HCEC 1CT (cell line): ENCODE measurements around the gene TANC1.
"Not testable (repeated sequence)": the region's sequence is repeated elsewhere in the genome, so short reads cannot be mapped to it uniquely, and the experiment has no call there.

Experiments
- DNase-seq: peaks from one replicate; pipeline ENCODE4 v3.0.0-alpha.2; 2017

Gene TANC1

DNA sequence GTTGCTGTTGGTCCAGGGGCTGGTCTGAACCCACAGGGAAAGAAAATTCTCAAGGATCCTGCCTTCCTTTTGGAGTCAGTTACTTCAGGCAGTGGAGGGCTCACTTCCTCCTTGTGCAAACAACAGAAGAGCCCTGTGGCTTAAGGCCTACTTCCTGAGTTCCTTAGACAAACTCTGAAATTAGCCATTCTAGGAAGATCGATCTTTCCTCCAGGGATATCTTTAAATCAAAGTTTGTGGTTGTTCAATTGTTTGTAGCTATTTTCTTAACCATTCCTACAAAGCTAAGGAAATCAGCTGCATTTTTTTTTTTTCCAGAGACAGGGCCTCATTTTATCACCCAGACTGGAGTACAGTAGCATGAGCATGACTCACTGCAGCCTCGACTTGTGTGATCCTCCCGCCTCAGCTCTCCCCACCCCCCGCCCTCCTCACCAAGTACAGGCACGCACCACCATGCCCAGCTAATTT is 156.0 kb downstream of the TANC1 start:
- peak; percentile 82 for DNase-seq

GRCh38 chr2:159124931-159125467 is 156.6 kb downstream of the TANC1 start:
- no peak for DNase-seq

DNA sequence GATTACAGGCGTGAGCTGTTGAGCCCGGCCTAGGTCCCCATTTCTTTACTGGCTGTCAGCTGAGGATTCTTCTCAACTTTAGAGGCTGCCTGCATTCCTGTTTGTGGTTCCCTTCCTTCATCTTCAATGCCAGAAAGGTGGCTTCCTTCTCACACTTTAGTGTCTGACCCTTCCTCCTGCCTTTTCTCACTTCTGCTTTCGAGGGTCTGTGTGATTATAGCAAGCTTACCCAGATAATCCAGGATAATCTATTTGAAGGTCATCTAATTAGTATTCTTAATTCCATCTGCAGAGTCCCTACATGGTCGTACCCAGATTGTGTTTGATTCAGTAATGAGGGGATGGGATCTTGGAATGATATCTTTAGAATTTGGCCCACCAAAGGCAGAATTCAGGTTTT is 157.4 kb downstream of the TANC1 start:
- no peak for DNase-seq

DNA sequence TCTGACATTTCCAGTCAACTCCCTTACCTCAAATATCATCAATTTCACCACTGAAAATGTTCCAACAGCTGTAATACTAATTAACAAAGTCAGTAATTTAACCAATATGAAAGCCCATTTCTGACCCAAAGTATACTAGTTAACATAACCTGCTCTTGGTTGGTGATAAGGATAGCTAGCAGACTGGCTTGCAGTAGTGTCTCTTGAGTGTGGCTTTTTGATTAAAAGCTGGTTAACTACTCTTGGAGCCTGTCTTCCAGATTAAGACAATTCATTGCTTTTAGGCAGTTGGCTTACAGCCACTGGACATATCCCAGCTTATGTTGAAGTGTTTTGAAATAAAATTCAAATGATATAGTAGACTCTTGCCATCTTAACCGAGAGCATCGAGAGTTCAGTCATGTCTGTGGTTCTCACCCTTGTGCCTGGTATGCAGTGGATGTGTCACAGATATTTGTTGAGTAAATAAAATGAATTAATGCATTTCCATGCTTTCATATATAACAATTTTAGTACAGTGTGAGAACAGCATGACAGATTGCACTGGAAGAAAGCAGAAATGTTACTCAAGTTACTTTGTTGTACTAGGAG is 158.1 kb downstream of the TANC1 start:
- DNase-seq = peak; percentile 75

GRCh38 chr2:159128191-159128590 is 159.8 kb downstream of the TANC1 start:
- no peak for DNase-seq

GRCh38 chr2:159129269-159129668 is 160.8 kb downstream of the TANC1 start:
- no peak for DNase-seq

DNA sequence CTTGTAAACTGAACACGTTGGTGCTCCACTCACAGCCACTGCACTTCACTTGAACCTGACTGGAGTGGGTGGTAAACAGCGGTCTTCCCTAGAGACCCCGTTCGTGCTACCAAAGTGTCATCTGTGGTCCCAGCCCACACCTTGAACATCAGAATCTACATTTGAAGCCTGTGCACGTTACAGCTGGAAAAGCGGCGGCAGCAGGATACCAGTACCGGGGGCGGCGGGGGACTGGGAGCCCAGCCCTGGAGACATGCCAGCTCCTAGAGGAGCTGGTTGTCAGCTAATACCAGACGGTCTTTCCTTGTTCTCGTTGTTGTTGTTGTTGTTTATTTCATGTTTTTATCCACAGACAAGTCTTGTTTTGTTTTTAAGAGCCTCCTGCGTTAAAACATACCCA is 161.4 kb downstream of the TANC1 start:
- no peak for DNase-seq

GRCh38 chr2:159130302-159130701 is 161.9 kb downstream of the TANC1 start:
- DNase-seq = no peak

GRCh38 chr2:159131267-159131913 is 162.9 kb downstream of the TANC1 start:
- no peak for DNase-seq

DNA sequence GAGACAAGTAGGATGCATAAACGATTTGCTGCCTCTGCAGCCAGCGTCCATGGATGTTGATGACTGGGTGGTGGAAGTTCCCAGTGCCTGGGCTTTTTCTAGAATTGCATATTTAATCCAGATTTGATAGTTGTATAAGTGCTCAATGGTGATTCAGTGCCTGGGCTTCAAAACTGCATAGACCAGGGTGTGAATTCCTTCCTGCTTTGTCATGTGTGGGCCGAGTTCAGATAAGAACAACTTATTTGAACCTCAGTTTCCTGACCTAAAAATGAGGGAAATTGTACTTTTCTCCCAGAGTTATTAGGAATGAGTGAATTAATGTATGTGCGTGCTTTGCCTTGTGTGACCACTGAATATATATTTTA is 163.5 kb downstream of the TANC1 start:
- DNase-seq = peak; percentile 93

DNA sequence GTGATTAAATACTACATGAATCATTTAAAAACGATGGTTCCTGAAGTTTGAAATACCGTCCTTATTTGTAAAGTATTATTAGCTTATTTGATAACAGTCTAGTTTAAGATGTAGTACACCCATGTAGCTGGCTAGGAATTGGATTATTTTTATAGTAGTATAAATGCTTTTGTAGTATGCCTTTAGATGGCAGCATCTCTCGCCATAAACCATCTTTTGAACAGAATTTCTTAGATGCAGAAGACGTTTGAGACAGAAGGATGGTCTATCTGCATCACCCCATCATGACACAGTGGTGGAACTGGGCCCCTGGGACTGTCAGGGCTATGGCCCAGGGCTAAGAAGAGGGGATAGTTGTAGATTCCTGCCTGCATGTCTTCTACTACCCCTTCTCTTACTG is 165.4 kb downstream of the TANC1 start:
- DNase-seq = no peak

GRCh38 chr2:159134979-159135378 is 166.5 kb downstream of the TANC1 start:
- no peak for DNase-seq

DNA sequence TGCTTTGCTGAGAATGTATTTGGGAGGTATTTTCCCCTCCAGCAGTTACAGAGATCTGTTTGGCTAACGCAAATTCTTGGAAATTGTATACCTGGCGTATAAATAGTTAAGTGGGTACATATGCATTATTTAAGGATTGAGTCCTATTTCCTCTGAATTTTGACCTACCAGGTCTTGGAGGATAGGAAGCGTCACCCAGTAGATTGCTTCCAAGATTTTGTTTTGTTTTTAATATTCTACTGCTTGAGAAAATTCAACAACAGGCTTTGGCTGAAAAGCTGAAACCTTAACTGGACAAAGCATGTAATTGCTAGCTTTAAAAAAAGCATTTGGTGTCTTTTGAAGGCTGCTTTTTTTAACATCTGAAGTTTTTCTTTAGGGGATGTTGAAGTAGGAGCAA is 168.0 kb downstream of the TANC1 start:
- no peak for DNase-seq

GRCh38 chr2:159137511-159138241 is 169.2 kb downstream of the TANC1 start:
- no peak for DNase-seq

GRCh38 chr2:159138642-159139182 is 170.3 kb downstream of the TANC1 start:
- no peak for DNase-seq

DNA sequence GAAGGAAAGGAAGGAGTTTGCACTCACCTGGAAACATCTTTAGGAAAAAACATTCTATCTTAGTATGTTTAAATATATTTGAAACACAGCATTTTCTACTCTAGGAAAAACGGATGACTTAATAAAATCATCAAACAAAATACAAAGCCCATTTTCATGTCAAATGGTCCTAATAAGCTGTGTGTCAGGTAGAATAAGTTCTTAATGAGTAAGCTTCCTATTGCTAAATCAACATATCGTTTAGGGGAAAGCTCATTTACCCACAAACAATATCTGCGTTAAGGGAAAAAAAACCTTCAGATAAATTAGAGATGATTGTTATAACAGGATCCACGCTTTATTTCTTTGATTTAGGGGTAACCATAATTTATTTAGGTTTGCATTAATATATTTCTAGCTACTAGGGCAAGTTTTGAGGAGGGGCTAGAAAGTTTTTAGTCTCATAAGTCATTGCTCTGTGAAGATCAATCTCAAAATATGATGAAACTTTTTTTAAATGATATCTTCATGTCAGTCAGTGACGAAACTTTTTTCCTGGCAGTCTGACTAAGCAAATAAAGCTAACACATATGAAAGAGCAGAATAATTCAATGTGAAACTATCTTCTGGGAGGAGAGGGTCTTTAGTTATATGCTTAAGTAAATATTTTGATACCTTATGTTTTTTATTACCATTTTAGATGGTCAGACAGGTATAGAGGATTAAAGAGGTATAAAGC is 170.9 kb downstream of the TANC1 start:
- peak; percentile 42 for DNase-seq

- peak; percentile 83 for DNase-seq
These were observed 171.8 kb downstream of the TANC1 start for GRCh38 chr2:159140070-159140769.

DNA sequence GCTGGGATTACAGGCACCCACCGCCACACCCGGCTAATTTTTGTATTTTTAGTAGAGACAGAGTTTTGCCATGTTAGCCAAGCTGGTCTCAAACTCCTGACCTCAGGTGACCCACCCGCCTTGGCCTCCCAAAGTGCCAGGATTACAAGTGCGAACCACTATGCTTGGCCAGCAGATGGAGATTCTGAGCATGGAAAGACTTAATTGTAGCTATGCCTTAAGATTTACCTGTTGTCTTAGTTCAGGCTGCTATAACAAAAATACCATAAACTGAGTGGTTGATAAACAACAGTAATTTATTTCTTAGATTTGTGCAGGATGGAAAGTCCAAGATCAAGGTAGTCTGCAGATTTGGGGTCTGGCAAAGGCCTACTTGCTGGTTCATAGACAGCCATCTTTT is 172.4 kb downstream of the TANC1 start:
- DNase-seq = not testable (repeated sequence)

DNA sequence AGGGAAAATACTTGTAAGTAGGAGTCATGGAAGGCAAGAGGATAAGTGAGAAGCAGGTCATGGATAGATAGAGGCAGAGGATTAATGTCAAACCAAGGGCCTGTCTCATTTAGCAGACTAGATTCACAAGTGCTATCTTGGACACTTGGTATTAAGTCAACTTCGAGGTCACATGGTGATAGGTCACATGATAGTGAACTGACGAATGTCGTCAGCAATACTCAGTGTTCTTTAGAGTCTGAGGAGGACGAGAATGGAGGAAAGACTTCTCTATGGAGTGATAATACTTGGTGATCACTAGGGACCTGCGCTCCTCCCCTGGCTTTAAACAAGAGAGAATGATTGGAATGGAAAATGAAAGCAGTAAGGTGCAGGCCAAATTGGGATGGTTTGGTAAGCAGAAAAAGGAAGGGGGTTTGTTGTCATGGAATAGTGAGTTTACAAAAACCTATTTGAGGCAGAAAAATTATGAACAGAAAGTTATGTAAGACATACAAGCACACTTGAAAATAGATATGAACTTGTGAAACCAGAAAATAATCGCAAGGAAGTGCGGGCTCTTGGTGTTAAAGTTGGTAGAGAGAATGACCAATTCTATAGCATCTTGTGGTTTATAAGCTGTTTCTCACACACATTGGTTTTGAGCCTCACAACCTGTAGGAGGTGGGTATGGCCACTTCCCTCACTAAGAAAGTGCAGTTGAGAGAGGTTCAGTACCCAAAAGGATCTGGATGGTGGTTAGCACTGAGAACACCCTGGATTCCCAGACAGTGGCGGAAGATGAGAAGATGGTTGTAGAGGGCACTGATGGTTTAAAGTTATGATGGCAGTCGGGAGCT is 176.6 kb downstream of the TANC1 start:
- DNase-seq = no peak

DNA sequence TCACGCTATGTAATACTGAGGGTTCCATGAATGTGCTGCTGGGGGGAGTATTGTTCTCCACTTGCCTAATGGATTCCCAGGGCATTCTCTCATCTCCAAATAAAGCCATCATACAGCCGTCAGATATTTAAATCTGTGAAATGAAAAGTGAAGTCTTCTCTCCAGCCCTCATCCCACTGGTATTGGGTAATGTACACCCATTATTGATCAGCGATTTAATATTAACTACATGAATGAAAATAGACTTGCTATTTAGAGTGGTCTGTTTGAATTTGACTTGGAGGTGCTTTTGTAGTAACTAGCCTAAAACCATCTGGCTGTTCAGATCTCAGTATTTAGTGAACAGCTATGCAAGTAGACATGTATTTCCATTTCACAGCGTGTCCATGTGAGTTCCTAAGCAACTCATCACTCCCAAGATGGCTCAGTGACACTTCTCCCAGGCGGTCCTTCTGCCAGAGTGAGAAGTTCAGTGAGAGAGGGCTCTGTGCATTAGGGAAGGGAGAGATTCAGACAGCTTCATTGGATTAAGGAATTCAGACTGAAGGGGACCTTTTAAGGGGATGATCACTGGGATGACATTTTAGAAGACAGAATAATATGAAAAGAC is 177.4 kb downstream of the TANC1 start:
- DNase-seq = no peak
